HS-5 (cell line): ENCODE measurements around the gene KPNA3.
A peak's percentile ranks its signal among the peaks of the same experiment; 100 is the strongest.
"Not testable (repeated sequence)": the region's sequence is repeated elsewhere in the genome, so short reads cannot be mapped to it uniquely, and the experiment has no call there.

ENCODE experiments used
- DNase-seq: peaks from one replicate; pipeline ENCODE4 v3.0.0-alpha.2; 2012; ENCODE audit warnings: low read depth

KPNA3 gene

GRCh38 chr13:49746111-49746510, 46.4 kb downstream of the KPNA3 start:
- DNase-seq, result no peak

GRCh38 chr13:49740870-49741269, 51.6 kb downstream of the KPNA3 start:
- no peak for DNase-seq

DNA sequence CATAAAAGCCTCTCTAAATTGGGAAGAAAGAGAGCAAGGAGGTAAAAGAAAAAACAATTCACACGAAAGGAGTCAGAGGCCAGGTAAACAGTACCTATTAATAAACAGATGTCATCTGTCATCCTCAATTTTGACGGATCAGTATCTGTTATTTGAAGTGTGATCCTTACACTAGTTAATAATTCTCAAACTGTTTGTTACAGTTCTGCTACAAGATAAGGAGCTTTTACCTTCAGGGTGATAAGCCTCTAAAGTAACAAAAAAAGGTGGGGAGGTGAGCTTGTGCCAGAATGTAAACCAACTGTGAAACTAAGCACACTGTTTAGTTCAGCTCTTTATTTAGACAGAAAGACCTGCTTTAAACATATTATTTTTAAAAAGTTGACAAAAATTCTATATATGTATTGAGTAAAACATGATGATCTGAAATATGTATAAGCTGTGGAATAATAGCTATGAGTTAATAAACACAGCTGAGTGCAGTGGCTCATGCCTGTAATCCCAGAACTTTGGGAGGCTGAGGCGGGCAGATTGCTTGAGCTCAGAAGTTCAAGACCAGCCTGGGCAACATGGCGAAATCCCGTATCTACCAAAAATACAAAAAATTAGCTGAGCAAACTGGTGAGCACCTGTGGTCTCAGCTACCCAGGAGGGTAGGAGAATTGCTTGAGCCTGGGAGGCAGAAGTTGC, 52.8 kb downstream of the KPNA3 start:
- DNase-seq, result no peak

GRCh38 chr13:49733181-49733951, 59.1 kb downstream of the KPNA3 start:
- no peak for DNase-seq

DNA sequence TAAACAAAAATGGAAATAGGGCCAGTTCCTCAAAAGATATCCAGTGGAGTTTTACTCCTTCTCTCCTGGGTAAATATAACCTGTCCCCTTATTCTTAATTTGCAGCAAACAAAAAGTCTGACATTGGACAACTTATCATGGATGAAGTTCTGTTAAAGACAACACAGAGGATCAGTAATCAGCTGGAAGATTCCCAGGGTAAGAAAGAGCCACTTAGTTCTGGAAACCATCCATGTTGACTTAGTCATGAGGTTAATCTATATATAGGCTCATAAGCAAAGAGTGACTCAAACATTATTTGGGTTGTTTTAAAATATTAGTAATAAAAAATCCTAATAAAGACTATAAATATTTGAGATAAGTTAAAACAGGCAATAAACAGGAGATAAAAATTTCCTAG, 60.7 kb downstream of the KPNA3 start:
- peak; percentile 14 for DNase-seq

DNA sequence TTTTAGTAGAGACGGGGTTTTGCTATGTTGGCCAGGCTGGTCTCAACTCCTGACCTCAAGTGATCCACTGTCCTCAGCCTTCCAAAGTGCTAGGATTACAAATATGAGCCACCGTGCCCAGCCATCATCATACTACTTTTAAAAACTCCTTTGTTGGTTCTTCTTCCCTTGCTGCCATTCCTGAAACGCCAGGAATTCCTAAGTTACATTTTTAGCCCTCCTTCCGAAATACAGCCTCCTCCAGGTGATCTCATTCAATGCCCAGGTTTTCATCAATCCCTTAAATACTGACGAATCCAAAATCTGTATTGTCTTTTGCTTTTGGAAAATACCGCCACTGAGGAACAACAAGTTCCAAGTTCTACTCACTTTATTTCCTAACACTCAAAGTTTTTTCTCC, 75.9 kb downstream of the KPNA3 start:
- no peak for DNase-seq

- DNase-seq, result no peak
These were observed 77.7 kb downstream of the KPNA3 start for GRCh38 chr13:49714757-49715156.

DNA sequence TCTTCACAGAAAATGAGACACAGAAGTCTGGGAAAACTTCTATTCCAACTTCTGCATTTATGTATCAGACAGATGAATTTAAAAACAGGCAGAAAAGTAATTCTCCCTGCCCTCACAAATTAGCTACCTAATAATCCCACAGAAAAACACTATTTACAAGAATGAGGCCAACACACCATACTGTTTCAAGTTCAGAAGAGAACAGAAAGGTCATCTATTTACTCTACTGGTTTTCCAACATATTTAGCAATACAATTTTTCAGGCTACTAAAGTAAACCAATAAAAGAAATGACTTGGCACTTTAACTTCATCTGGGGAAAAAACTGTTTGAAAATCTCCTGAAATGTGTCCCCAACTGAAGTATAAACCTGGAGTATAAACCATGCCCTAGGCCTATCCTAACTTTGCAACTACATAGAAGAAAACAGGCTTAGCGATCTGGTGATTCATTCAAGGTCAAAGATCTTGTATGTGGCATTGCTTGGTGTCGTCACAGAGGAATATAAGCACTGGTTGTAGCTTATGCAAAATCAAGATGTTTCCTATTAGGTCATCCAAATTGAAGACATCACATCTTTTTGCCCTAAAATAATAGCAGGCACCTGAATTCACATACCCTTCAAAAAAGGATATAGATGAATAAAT, 81.1 kb downstream of the KPNA3 start:
- DNase-seq, result peak; percentile 23

DNA sequence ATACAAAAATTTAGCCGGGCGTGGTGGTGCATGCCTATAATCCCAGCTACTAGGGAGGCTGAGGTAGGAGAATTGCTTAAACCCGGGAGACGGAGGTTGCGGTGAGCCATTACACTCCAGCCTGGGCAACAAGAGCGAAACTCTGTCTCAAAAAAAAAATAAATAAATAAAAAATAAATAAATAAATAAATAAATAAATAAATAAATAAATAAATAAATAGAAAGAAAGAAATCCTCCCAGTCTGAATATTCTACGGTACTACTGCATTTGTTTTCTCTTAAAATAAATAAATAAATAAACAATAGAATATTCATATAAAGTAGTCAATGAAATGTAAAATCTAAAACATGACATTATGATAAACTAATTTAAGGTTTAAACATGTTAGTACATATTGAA, 88.2 kb downstream of the KPNA3 start:
- not testable (repeated sequence) for DNase-seq

DNA sequence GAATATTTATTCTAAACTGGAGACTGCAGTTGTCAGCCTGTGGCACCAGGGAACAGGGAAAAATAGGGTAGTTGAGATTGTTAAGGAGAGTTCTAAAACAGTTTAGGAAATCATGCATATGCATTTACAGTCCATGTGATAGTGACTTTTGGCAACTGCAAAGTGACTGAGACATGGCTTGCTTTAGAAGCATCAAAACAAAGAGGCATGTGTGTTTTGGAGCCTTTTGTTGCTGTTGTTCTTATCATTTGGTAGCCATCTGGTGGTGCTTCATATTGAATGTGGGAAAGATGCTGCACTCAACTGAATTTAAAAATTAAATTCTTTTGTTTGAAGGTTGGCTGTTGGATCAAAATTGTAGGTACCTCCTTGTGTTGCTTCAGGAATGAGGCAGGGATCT, 91.0 kb downstream of the KPNA3 start:
- no peak for DNase-seq

- DNase-seq, result no peak
These were observed 95.0 kb downstream of the KPNA3 start for GRCh38 chr13:49697468-49697867.

DNA sequence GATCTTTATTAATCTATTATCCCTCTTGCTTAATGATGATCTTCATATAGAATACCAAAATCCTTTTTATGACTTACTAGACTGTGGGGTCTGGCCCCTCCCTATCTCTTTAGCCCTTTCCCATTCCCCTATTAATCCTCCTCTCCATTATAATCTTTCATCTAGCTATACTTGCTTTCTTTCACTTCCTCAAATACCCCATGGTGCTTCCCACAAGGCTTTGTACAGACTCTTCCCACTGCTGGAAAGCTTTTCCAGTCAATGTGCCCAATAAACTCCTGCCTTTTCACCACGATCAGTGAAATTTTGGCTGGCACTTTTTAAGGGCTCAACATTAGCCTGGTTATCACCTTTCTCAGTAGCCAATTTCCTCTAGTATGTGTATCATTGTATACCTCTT, 98.0 kb downstream of the KPNA3 start:
- DNase-seq, result no peak

GRCh38 chr13:49693877-49694276, 98.6 kb downstream of the KPNA3 start:
- no peak for DNase-seq

- DNase-seq, result no peak
These were observed 99.2 kb downstream of the KPNA3 start for GRCh38 chr13:49693191-49693733.

DNA sequence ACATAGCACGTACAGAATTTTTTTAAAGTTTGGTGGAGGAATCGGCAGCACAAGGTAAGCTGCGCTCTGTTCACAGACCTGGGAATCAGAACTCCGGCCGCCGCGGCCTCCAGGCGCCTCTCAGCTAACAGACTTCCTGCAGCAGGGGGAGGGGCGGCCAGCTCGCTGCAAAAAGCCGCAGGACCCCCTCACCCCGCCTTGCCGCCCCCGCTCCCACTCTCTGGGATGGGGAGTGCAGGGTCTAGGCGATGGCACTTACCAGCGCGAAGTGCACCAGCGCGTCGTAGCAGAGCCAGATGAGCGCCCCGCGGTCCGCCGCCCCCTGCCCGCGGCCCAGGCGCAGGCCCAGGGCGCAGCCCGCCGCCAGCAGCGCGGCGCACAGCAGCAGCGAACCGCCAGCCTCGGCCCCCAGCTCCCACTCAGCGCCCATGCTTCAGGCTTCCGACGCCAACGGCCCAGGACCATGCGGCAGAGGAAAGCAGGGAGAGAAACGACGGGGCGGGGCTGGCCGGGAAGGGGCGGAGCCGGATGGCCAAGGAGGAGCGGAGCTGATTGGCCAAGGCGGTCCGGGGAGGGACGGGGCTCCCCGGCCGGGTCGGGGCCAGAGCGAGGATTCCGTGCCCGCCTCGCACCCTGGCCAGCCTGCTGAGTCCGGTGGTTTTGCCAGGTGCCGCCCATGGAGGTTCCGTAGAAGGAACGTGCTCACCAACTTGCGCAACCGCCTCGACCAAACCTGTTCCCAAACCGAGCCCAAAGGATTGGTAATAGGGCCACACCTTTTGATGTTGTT, 101.3 kb downstream of the KPNA3 start, which contains the start of gene EBPL:
Gene EBPL (minus strand): TSS at position 492 of the 790 bp plus-strand sequence. CDS start 62 bp downstream, at position 430.
- DNase-seq, result no peak

DNA sequence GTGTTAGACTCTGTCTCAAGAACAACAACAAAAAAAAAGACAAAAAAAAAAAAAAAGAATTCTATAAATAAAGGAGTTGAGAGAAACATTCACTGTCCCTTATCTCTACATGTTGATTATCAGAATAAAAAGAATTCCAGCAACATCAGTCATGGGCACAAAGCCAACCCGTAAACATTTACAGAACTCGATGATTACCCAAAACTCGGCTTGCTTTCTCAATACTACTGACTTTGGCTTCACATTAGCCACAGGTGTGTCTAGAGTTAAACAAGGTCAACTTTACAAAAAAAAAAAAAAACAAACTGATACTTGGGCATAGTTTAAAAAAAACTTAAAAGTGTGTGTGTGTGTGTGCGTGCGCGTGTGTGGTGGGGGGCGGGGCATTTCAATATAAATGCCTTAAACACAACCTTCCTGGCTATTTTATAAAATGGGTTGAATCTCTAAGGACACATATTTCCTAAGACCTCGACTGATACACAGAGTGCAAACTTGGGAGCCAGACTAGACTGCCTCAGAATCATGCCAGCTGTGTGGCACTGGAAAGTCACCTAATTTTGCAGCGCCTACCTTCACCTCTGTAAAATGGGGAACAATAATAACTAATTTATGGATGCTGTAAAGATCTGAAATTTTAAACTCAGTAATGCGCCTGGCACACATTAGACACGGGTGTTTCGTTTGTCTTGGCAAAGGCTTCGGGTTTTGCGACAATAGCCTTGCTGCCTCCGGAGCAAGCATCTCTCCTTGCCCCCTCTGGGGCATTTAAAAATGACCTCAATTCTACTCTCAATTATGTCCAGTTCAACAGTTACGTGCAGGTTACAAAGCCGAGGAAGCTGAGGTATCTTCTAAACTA, 102.1 kb downstream of the KPNA3 start:
- no peak for DNase-seq

- DNase-seq, result no peak
These were observed 109.0 kb downstream of the KPNA3 start for GRCh38 chr13:49683489-49683888.

GRCh38 chr13:49681842-49682435, 110.5 kb downstream of the KPNA3 start:
- DNase-seq, result no peak

DNA sequence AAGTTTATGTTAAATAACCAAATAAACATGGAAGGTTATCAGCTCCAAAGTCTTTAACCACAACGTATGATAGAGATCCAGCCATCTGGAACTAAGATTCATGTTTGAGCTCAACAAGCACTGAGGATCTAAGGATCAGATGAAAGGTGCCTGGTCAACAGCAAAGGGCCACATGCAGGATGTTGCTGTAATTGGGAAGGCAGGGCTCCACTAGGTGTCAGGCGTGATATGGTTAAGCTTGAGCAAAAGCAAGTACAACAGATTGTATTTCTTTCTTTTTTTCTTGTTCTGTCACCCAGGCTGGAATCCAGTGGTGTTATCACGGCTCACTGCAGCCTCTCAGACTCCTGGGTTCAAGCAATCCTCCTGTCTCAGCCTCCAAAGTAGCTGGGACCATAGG, 113.2 kb downstream of the KPNA3 start:
- no peak for DNase-seq

- no peak for DNase-seq
These were observed 114.1 kb downstream of the KPNA3 start for GRCh38 chr13:49678191-49678914.
